Loucy (cell line): ENCODE results near the gene GGA1.

Source experiments
- EZH2phosphoT487 ChIP-seq: fragments of 200-600 bp; IDR thresholded peaks from 2 replicates; pipeline ENCODE4 v1.6.1; 2018; ENCODE audit warnings: antibody characterized with exemption, mild to moderate bottlenecking, moderate library complexity, borderline replicate concordance
- TF ChIP-seq, protein P1 (sequence below): fragments of 200-600 bp; sonication (generic); conservative IDR thresholded peaks from 2 replicates; pipeline ENCODE4 v1.5.1; 2014; ENCODE audit warnings: mild to moderate bottlenecking, antibody characterized with exemption, low read length

DNA sequence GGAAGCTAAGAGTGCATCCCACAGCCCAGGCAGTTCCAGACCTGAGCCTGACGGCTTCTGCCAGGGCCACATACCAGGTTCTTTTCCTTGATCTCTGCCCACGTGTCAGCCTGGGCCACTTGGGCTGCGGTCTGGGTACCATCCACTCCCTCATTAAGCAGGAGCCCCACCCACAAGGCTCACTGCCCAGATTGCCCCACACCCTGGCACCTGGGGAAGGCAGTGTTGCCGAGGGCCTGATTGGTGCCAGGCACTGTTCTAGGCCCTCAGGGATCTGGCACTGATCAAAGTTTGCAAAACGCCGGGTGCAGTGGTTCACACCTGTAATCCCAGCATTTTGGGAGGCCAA, 15.4 kb downstream of the GGA1 start:
- TF ChIP-seq, protein P1, sequence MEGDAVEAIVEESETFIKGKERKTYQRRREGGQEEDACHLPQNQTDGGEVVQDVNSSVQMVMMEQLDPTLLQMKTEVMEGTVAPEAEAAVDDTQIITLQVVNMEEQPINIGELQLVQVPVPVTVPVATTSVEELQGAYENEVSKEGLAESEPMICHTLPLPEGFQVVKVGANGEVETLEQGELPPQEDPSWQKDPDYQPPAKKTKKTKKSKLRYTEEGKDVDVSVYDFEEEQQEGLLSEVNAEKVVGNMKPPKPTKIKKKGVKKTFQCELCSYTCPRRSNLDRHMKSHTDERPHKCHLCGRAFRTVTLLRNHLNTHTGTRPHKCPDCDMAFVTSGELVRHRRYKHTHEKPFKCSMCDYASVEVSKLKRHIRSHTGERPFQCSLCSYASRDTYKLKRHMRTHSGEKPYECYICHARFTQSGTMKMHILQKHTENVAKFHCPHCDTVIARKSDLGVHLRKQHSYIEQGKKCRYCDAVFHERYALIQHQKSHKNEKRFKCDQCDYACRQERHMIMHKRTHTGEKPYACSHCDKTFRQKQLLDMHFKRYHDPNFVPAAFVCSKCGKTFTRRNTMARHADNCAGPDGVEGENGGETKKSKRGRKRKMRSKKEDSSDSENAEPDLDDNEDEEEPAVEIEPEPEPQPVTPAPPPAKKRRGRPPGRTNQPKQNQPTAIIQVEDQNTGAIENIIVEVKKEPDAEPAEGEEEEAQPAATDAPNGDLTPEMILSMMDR, result no peak
- no peak for TF ChIP-seq EZH2phosphoT487
